ENCODE results near the gene RTN4RL1. TPM values are rescaled to one million over a fixed set of nuclear protein-coding genes. Genes with fewer than 3 reads are reported as not detected.

The RTN4RL1 gene
- total RNA-seq, 4 donors from 2014 or later, result 16.4 to 24.8 (median 21.6) TPM

- Histone ChIP-seq H3K36me3 (peaks cover 21% of the 10 kb centered on the region), H3K4me3 (peak overlapping the region; percentile 65), H3K4me1 (peaks cover 83% of the 10 kb centered on the region), H3K27me3 (peaks cover 11% of the 10 kb centered on the region), H3K27ac (peak overlapping the region; percentile 36), H3K9me3 (no peaks in the 10 kb centered on the region)
- 38% methylated on average over 29 of the region's 78 CpGs for WGBS
- peak in 1 of 2 donors; percentile 88 for DNase-seq (ENCODE audit: low spot score in 2 of 2)
- peak; percentile 35 to 67 for TF ChIP-seq CTCF (IDR thresholded peaks at IDR 0.05)
- no peak for TF ChIP-seq POLR2AphosphoS5 (IDR thresholded peaks at IDR 0.05)
Observed at GRCh38 chr17:2058586-2059546, 33.7 kb upstream of the RTN4RL1 start.

GRCh38 chr17:2057760-2058585 is 32.8 kb upstream of the RTN4RL1 start:
- Histone ChIP-seq H3K9me3 (no peaks in the 10 kb centered on the region), H3K4me3 (peak overlapping the region; percentile 65), H3K27ac (peak overlapping the region; percentile 59), H3K4me1 (peaks cover 83% of the 10 kb centered on the region), H3K36me3 (peaks cover 12% of the 10 kb centered on the region), H3K27me3 (peaks cover 18% of the 10 kb centered on the region)
- WGBS, result 81% methylated on average over 43 of the region's 98 CpGs
- TF ChIP-seq POLR2AphosphoS5 (IDR thresholded peaks at IDR 0.05) (no peak), EP300 (IDR thresholded peaks at IDR 0.05) (no peak), CTCF (IDR thresholded peaks at IDR 0.05) (no peak), POLR2A (IDR thresholded peaks at IDR 0.05) (no peak)
- peak in 1 of 2 donors; percentile 67 for DNase-seq (ENCODE audit: low spot score in 2 of 2)

GRCh38 chr17:2057175-2057759 is 32.1 kb upstream of the RTN4RL1 start:
- Histone ChIP-seq H3K4me1 (peaks cover 76% of the 10 kb centered on the region), H3K27me3 (peaks cover 19% of the 10 kb centered on the region), H3K9me3 (no peaks in the 10 kb centered on the region), H3K36me3 (peaks cover 10% of the 10 kb centered on the region), H3K4me3 (peak overlapping the region; percentile 65), H3K27ac (peak overlapping the region; percentile 59)
- TF ChIP-seq POLR2AphosphoS5 (IDR thresholded peaks at IDR 0.05), result no peak
- no peak for TF ChIP-seq CTCF (IDR thresholded peaks at IDR 0.05)
- TF ChIP-seq EP300 (IDR thresholded peaks at IDR 0.05), result no peak
- TF ChIP-seq POLR2A (IDR thresholded peaks at IDR 0.05), result no peak
- WGBS, result 54% methylated on average over 13 of the region's 81 CpGs
- DNase-seq (ENCODE audit: low spot score in 2 of 2), result peak in 1 of 2 donors; percentile 62

- H3K36me3 ChIP-seq, result peaks cover 10% of the 10 kb centered on the region
- peaks cover 20% of the 10 kb centered on the region for H3K27me3 ChIP-seq
- TF ChIP-seq POLR2AphosphoS5 (IDR thresholded peaks at IDR 0.05) (peak in 1 of 3 donors; percentile 9), CTCF (IDR thresholded peaks at IDR 0.05) (no peak), POLR2A (IDR thresholded peaks at IDR 0.05) (no peak), EP300 (IDR thresholded peaks at IDR 0.05) (no peak)
- 45% methylated on average over 43 of the region's 85 CpGs for WGBS
- no peaks in the 10 kb centered on the region for H3K9me3 ChIP-seq
- peak overlapping the region; percentile 85 for H3K27ac ChIP-seq
- peaks cover 81% of the 10 kb centered on the region for H3K4me1 ChIP-seq
- H3K4me3 ChIP-seq, result peak overlapping the region; percentile 65
- DNase-seq (ENCODE audit: low spot score in 2 of 2), result peak in 1 of 2 donors; percentile 64
Observed at GRCh38 chr17:2056206-2057174, 31.4 kb upstream of the RTN4RL1 start.

Data from suprapubic skin (tissue), 4 donors.